HUDEP-2 (cell line): Measurements from ENCODE around the gene MRPL33.

Experiments used
- DNase-seq, 76 experiments: peaks; one replicate each; lab custom pipeline; 2025; ENCODE audit not compliant: unreplicated experiment in 76 of 76; lab: John Stamatoyannopoulos, UW

Gene MRPL33

DNA sequence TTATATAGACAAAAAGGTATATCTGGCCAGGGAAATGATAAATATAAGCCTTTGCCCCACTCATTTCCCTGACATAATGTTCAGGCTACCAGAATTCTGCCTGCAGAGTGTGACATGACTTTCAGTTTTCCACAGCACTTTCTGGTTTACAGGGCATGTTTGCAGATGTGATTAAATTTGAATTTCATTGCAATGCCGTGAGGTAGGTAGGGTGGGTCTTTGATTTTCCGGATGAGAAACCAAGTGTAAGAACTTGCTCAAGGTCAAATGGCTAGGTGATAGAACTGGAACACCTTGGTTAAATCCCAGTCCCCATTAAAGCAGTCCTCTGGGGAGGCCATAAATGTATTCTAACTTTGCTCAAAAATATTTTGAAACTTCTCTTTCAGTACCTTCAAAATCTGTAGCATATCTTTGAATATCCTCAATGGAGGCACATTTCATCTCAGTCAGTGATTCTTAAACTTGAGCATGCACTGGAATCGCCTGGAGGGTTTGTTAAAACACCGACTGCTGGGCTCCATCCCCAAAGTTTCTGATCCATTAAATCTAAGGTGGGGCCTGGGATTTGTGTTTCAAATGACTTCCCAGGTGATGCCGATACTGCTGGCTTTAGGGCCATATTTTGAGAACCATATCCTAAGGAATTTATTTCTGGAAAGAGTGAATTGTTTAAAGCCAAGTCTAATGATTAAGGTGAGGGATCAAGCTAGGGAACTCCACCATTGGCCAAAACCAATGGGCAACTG, 35.0 kb downstream of the MRPL33 start:
- DNase-seq = no peak

- peak in 12 of 76 experiments; percentile 1 to 33 (median 6) for DNase-seq
Measured at GRCh38 chr2:27807476-27807875, 36.0 kb downstream of the MRPL33 start.

- no peak for DNase-seq
Measured at GRCh38 chr2:27808418-27808817, 36.9 kb downstream of the MRPL33 start.

DNA sequence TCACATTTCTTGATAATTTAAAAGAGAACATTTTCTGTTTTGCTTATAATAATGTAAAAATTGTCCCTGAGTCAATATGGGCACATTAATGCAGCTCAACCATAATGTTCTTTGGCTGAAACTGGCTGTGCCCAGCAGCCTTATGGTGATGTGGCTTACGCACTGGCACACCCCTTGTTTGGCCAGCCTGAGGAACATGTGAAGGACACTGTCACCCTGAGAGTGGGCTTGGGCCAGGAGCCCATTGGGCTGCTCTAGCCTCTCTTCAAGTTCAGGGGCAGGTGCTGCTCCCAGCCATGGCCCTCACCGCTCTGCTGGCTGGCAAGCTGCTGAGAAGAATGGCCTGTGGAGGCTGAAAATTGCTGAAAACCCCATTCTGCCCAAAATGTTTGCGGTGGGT, 37.5 kb downstream of the MRPL33 start:
- no peak for DNase-seq

DNA sequence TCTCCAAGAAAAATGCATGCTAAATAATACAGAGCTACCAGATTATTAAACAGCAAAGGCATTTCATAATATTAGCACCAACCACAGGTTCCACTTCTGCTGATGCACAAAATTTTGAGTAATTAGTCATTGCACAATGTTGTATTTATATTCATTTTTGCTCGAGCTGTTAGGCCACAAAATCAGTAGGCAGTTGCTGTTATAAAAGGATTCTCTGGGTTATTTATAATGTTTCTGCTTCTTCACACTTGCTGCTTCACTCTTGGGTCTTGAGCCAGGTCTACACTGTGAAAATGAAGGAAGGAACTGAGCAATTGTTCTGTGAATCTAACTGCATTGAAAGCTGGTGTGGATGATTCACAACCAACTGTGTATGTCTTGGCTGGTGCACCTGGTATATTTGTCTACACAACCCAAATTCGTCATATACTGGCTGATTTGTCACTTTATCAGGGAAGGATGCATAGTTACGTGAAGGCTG, 38.3 kb downstream of the MRPL33 start:
- DNase-seq = no peak

DNA sequence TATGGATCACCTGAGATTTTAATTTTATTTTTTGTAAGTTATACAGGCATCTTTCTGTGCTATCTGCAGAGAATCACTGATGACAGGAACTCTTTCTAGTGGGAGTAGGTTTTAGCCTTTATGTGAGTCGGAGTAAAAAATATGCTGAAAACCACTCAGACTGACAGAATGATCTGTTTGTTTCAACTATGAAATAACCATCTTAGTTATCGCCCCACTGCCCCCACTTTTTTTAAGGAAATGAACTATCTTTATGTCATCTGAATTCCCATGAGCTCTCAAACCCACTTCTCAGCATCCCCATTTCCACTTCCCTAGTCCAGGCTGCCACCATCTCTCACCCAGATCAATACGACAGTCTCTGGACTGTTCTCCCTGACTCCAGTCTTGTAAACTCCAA, 38.9 kb downstream of the MRPL33 start:
- DNase-seq = no peak

- DNase-seq = no peak
Measured at GRCh38 chr2:27811768-27812167, 40.2 kb downstream of the MRPL33 start.

GRCh38 chr2:27814758-27815157, 43.2 kb downstream of the MRPL33 start:
- DNase-seq = no peak

GRCh38 chr2:27815860-27816438, 44.4 kb downstream of the MRPL33 start:
- DNase-seq = no peak

GRCh38 chr2:27822049-27822448, 50.5 kb downstream of the MRPL33 start:
- DNase-seq = no peak

DNA sequence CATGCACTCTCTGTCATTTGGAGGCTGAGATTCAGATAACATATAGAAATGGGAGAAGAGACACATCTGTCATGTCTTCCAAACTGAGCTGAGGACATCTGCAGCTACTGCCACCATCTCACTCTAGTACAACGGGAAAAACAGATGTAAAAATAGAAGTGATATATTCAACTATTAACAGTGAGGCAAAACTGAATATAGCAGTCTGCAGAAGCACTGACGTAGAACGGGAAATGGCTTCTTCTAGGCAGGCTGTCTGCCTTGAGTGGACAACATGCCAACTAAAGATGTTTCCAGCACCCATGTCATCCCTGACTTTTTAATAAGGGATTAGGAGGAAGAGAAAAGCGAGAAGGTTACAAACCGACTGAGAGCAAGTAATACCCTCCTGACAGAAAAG, 51.6 kb downstream of the MRPL33 start:
- no peak for DNase-seq

DNA sequence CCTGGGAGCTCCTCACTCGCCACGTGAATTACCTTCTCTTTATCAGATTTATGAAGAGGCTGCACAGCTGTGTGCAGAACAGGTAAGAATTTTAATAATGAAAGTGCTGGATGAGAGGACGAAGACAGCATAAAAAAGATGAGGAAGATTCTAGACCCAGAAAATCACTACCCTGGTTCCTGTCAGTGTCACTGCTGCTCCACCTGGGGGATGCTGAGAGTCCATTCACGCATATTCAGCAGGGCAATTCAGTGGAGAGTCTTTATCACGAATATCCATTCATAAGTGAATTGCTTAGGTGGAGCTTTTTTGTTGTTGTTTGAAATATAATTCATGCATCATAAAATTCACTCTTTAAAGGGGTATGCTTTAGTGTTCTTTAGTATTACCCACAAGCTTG, 52.0 kb downstream of the MRPL33 start:
- DNase-seq = no peak

GRCh38 chr2:27824401-27824800, 52.9 kb downstream of the MRPL33 start:
- DNase-seq = no peak

DNA sequence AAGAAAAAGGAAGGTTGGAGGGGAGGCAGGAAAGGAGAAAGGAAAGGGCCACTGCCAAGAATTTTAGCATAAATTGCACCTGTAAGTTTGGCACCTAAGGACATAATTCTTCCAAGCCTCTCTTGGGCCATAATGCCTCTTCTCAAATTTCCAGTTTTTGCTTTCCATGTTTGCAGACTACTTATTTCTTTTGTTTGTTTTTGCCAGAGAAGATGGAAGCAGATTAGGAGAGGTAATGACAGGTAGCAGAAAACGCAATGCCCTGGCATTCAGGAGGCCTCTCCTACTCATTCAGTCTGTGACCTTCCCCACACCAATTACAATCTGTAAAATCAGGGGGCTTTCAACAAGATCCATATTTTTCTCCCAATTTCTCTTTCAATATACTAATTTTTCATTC, 56.8 kb downstream of the MRPL33 start:
- DNase-seq = no peak
